ENCODE measurements around the gene HORMAD2.

DNA sequence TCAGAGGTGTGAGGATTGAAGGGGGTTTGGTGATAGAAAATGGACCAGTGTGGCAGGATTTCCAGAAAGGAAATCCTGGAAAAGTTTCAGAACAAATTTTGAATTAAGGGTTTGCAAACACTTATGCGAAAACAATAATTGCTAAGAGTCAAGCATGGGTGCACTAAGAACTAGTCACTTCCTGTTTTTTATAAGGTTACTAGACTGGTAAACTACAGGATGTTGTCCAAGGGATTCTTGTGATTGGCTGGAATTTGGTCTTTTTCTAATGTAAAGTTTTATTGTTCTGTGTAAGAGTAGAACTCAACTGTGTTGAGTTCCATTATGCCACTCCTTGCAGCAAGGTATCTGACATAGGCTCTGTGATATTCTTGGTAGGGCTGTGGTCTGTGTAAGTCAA, 112.2 kb downstream of the HORMAD2 start:
- no peak for TF ChIP-seq POLR2AphosphoS5 (IDR thresholded peaks at IDR 0.05; ENCODE audit: low read depth, low read length)
- no peak for TF ChIP-seq TAF1 (IDR thresholded peaks at IDR 0.05; ENCODE audit: borderline replicate concordance, insufficient read depth, low read length)
- no peak for TF ChIP-seq REST (IDR thresholded peaks at IDR 0.05; ENCODE audit: insufficient read depth in 1 of 2, low read depth in 2 of 2, low read length in 2 of 2)
- no peak for TF ChIP-seq SIN3A (IDR thresholded peaks at IDR 0.05; ENCODE audit: borderline replicate concordance, insufficient read depth, low read length)
- no peak for TF ChIP-seq FOXP2 (optimal IDR thresholded peaks at IDR 0.05; ENCODE audit: borderline replicate concordance, extremely low read depth, extremely low read length, insufficient read depth)

Data from PFSK-1 (cell line).